Sigmoid colon (tissue), 7 donors: ENCODE measurements around the gene CTSD. TPM values are rescaled to one million over a fixed set of nuclear protein-coding genes. Genes with fewer than 3 reads are reported as not detected.

Experiments
- DNase-seq: peaks from one replicate; pipeline ENCODE4 v3.0.0-alpha.2; 2019
- H3K27ac ChIP-seq, 4 donors: fragments of 200-600 bp; sonication (generic); one replicate each; pipeline ENCODE4 v1.5.1; 2016 to 2019; ENCODE audit warnings: mild to moderate bottlenecking in 1 of 4
- H3K27me3 ChIP-seq, 3 donors: fragments of 200-600 bp; sonication (generic); one replicate each; pipeline ENCODE4 v1.5.1; 2019; ENCODE audit warnings: mild to moderate bottlenecking in 1 of 3
- H3K36me3 ChIP-seq, 4 donors: fragments of 200-600 bp; sonication (generic); one replicate each; pipeline ENCODE4 v1.5.1; 2016 to 2019
- H3K4me1 ChIP-seq, 4 donors: fragments of 200-600 bp; sonication (generic); one replicate each; pipeline ENCODE4 v1.5.1; 2017 to 2019
- H3K4me3 ChIP-seq, 4 donors: fragments of 200-600 bp; sonication (generic); one replicate each; pipeline ENCODE4 v1.5.1; 2017 to 2019; ENCODE audit warnings: mild to moderate bottlenecking in 2 of 4, moderate library complexity in 1 of 4
- H3K9me3 ChIP-seq, 4 donors: fragments of 200-600 bp in 3 of 4; sonication (generic) in 3 of 4; one replicate each; pipeline versions ENCODE4 v1.5.1 to v1.6.1; 2013 to 2019
- CTCF ChIP-seq, 4 experiments: fragments of 450-650 bp in 3 of 4; fragments of 200-600 bp in 1 of 4; IDR thresholded peaks; one replicate each; pipeline ENCODE4 v1.5.1; 2016 to 2019; ENCODE audit warnings: antibody characterized with exemption in 4 of 4, mild to moderate bottlenecking in 3 of 4, moderate library complexity in 2 of 4
- EP300 ChIP-seq, 4 donors: sonication (generic); formaldehyde crosslinking; IDR thresholded peaks; one replicate each; pipeline ENCODE4 v1.6.1; 2017; ENCODE audit warnings: antibody characterized with exemption in 4 of 4
- POLR2A ChIP-seq, 2 donors: fragments of 450-650 bp; IDR thresholded peaks; one replicate each; pipeline ENCODE4 v1.6.1; 2016; ENCODE audit warnings: antibody characterized with exemption in 2 of 2, mild to moderate bottlenecking in 2 of 2, moderate library complexity in 2 of 2
- POLR2AphosphoS5 ChIP-seq, 4 donors: sonication (generic); formaldehyde crosslinking; IDR thresholded peaks; one replicate each; pipeline ENCODE4 v1.6.1; 2017; ENCODE audit warnings: antibody characterized with exemption in 4 of 4
- WGBS, 2 donors: extraction: QIAGEN DNeasy Blood & Tissue Kit; methylation state at CpG; one replicate each; pipeline ENCODE4 v1.1.7; 2013; 5-methylcytosine and 5-hydroxymethylcytosine counted together
- intact Hi-C: fragments of 100-400 bp; cut with DNase I; formaldehyde crosslinking; loops from one replicate; pipeline ENCODE4 v1.15.1; 2023
- polyA plus RNA-seq, 3 donors: library from polyadenylated mRNA; stranded (reverse); fragments of 200-250 nt; gene quantifications; one replicate each; pipeline ENCODE4 v1.2.3, GENCODE V29; 2013
- total RNA-seq, 4 donors: library from RNA; depleted of rRNA; stranded (reverse); fragments of >200 nt; gene quantifications; one replicate each; pipeline ENCODE4 v1.1.0, GENCODE V29; 2016
- donor health status: healthy with polysubstance abuse.
- donor health status: Bipolar disorder and iron deficiency.
- donor health status: healthy.

The CTSD gene
- total and polyA plus RNA-seq, 7 donors: 173 to 1,586 (median 222) TPM

DNA sequence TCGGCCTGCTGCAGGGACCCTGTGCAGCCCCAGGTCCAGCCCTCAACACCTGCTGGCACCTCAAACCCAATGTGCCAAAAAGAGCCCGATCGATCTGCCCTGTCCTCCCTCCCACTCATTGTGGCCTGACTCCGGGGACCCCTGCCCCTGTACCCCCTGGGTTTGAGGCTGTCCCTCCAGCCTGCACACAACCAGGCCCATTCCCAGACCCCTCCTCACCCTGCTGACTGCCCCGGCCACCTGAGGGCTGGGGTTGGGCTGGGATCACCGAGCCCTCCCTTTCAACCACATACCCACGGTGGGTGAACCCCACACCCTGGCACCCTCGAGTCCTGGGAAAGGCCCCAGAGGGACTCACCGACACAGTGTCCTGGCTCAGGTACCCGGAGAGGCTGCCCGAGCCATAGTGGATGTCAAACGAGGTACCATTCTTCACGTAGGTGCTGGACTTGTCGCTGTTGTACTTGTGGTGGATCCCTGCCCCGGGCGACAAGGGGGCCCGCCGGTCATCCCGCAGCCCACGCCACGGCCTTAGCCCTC is 5.0 kb downstream of the CTSD start:
- no peak for DNase-seq
- Histone ChIP-seq H3K4me1 (peaks cover 0 to 47% (median 35%) of the 10 kb centered on the region in 4 donors), H3K27ac (no peak overlapping the region), H3K27me3 (no peaks in the 10 kb centered on the region), H3K36me3 (peaks cover 17 to 78% (median 39%) of the 10 kb centered on the region in 4 donors), H3K9me3 (no peaks in the 10 kb centered on the region), H3K4me3 (no peak overlapping the region)
- intact Hi-C loops: loop anchor here (10.0 kb wide), 1 partner anchor 646 kb away; the partner anchor contains the start of gene TSSC4
- 79 to 90% methylated on average over 21 of the region's 21 CpGs for WGBS, 2 donors
- no peak for TF ChIP-seq CTCF (IDR thresholded peaks at IDR 0.05)
- no peak for TF ChIP-seq POLR2AphosphoS5 (IDR thresholded peaks at IDR 0.05)
- TF ChIP-seq POLR2A (IDR thresholded peaks at IDR 0.05): no peak
- TF ChIP-seq EP300 (IDR thresholded peaks at IDR 0.05): no peak

DNA sequence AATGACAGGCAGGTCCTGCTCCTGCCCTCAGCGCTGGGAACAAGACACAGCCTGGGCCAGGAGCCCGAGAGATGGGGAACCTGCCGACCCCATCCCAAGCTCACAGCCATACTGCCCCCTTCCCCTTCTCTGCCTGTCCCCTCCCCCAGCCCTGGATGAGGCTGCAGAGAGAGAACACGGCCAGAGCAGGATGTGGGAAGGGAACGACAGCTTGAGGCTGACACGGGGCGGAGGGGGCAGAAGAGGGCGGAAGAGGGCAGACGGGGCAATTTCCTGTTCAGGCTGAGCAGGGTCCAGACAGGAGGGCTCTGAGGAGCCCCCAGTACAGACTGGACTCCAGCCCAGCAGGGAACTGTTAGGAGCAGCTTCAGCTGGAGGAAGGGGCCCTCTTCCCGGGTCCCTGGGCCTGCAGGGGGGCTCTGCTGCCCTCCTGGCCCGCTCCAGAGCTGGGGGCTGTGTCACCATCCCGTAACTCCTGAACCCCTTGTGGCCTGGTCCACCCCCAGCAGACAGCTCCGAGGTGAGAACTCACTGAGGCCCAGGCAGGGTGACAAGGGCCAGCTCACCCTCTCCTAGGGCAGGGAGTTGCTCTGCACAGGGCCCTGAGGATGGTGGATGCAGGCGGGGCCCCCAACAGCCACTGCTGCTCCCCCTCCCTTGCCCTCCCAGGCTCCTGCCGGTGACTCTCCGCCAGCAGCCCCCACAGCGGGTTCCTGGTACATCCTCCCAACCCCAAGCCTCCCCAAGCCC is 5.7 kb downstream of the CTSD start:
- H3K36me3 ChIP-seq: peaks cover 17 to 85% (median 46%) of the 10 kb centered on the region in 4 donors
- no peak overlapping the region for H3K4me3 ChIP-seq
- no peak for DNase-seq
- H3K27me3 ChIP-seq: no peaks in the 10 kb centered on the region
- peaks cover 0 to 42% (median 33%) of the 10 kb centered on the region in 4 donors for H3K4me1 ChIP-seq
- 44 to 77% methylated on average over 17 of the region's 17 CpGs for WGBS, 2 donors
- H3K9me3 ChIP-seq: no peaks in the 10 kb centered on the region
- no peak overlapping the region for H3K27ac ChIP-seq
- no peak for TF ChIP-seq POLR2AphosphoS5 (IDR thresholded peaks at IDR 0.05)
- TF ChIP-seq POLR2A (IDR thresholded peaks at IDR 0.05): no peak
- TF ChIP-seq CTCF (IDR thresholded peaks at IDR 0.05): no peak
- no peak for TF ChIP-seq EP300 (IDR thresholded peaks at IDR 0.05)
- intact Hi-C loops: loop anchor here (10.0 kb wide), 1 partner anchor 647 kb away; the partner anchor contains the start of gene TSSC4

GRCh38 chr11:1756791-1757771 is 6.6 kb downstream of the CTSD start:
- Histone ChIP-seq H3K36me3 (peaks cover 17 to 93% (median 50%) of the 10 kb centered on the region in 4 donors), H3K9me3 (no peaks in the 10 kb centered on the region), H3K27ac (no peak overlapping the region), H3K4me3 (no peak overlapping the region), H3K27me3 (no peaks in the 10 kb centered on the region), H3K4me1 (peaks cover 0 to 32% (median 23%) of the 10 kb centered on the region in 4 donors)
- TF ChIP-seq POLR2AphosphoS5 (IDR thresholded peaks at IDR 0.05) (no peak), POLR2A (IDR thresholded peaks at IDR 0.05) (no peak), EP300 (IDR thresholded peaks at IDR 0.05) (no peak)
- 84 to 88% methylated on average over 41 of the region's 41 CpGs for WGBS, 2 donors
- intact Hi-C loops: loop anchor here (10.0 kb wide), 1 partner anchor 648 kb away; the partner anchor contains the start of gene TSSC4
- DNase-seq: no peak

- no peak overlapping the region for H3K4me3 ChIP-seq
- peaks cover 0 to 21% (median 12%) of the 10 kb centered on the region in 4 donors for H3K4me1 ChIP-seq
- no peak for DNase-seq
- no peaks in the 10 kb centered on the region for H3K9me3 ChIP-seq
- 73 to 75% methylated on average over 16 of the region's 16 CpGs for WGBS, 2 donors
- intact Hi-C loops: loop anchor here (10.0 kb wide), 1 partner anchor 649 kb away; the partner anchor contains the start of gene TSSC4
- H3K27ac ChIP-seq: no peak overlapping the region
- no peak for TF ChIP-seq POLR2A (IDR thresholded peaks at IDR 0.05)
- TF ChIP-seq EP300 (IDR thresholded peaks at IDR 0.05): no peak
- TF ChIP-seq CTCF (IDR thresholded peaks at IDR 0.05): no peak
- TF ChIP-seq POLR2AphosphoS5 (IDR thresholded peaks at IDR 0.05): no peak
- H3K36me3 ChIP-seq: peaks cover 17 to 88% (median 47%) of the 10 kb centered on the region in 4 donors
- H3K27me3 ChIP-seq: peaks cover 0 to under 1% (median 0%) of the 10 kb centered on the region in 3 donors
Measured at GRCh38 chr11:1755692-1756561, 7.8 kb downstream of the CTSD start.
